HEK293 (cell line): ENCODE measurements around the gene PRPF40B.

Experiments
- ATF2 ChIP-seq: fragments of 450-650 bp; formaldehyde crosslinking; IDR thresholded peaks from 2 replicates; pipeline ENCODE4 v1.5.1; 2016; ENCODE audit warnings: missing biosample characterization, missing genetic modification characterization, low read depth
- CTCF ChIP-seq: fragments of 450-650 bp; formaldehyde crosslinking; IDR thresholded peaks from 2 replicates; pipeline ENCODE4 v1.5.1; 2016; ENCODE audit warnings: missing biosample characterization, missing genetic modification characterization
- IKZF3 ChIP-seq: fragments of 450-650 bp; IDR thresholded peaks from 2 replicates; pipeline ENCODE4 v1.5.0; 2018; ENCODE audit warnings: missing biosample characterization, mild to moderate bottlenecking, missing genetic modification characterization, moderate library complexity
- MYNN ChIP-seq: fragments of 450-650 bp; formaldehyde crosslinking; IDR thresholded peaks from 2 replicates; pipeline ENCODE4 v1.5.1; 2016; ENCODE audit warnings: missing biosample characterization, missing genetic modification characterization, borderline replicate concordance
- PATZ1 ChIP-seq: fragments of 450-650 bp; formaldehyde crosslinking; IDR thresholded peaks from 2 replicates; pipeline ENCODE4 v1.5.1; 2016; ENCODE audit warnings: missing biosample characterization, missing genetic modification characterization
- PRDM1 ChIP-seq: fragments of 450-650 bp; formaldehyde crosslinking; IDR thresholded peaks from 2 replicates; pipeline ENCODE4; 2016; ENCODE audit warnings: missing biosample characterization, missing genetic modification characterization
- SP2 ChIP-seq: fragments of 450-650 bp; formaldehyde crosslinking; IDR thresholded peaks from 2 replicates; pipeline ENCODE4 v1.5.1; 2016; ENCODE audit warnings: missing biosample characterization, missing genetic modification characterization
- SP7 ChIP-seq: fragments of 450-650 bp; formaldehyde crosslinking; IDR thresholded peaks from 2 replicates; pipeline ENCODE4 v1.5.1; 2016; ENCODE audit warnings: missing biosample characterization, missing genetic modification characterization
- ZBTB20 ChIP-seq: fragments of 450-650 bp; formaldehyde crosslinking; IDR thresholded peaks from 2 replicates; pipeline ENCODE4 v1.5.1; 2016; ENCODE audit warnings: missing biosample characterization, missing genetic modification characterization
- ZNF449 ChIP-seq: fragments of 450-650 bp; formaldehyde crosslinking; IDR thresholded peaks from 2 replicates; pipeline ENCODE4 v1.5.1; 2017; ENCODE audit warnings: missing biosample characterization, mild to moderate bottlenecking, missing genetic modification characterization, moderate library complexity
- ZNF544 ChIP-seq: fragments of 450-650 bp; formaldehyde crosslinking; IDR thresholded peaks from 2 replicates; pipeline ENCODE4 v1.5.0; 2017; ENCODE audit warnings: missing biosample characterization, missing genetic modification characterization
- ZNF558 ChIP-seq: fragments of 450-650 bp; formaldehyde crosslinking; IDR thresholded peaks from 2 replicates; pipeline ENCODE4 v1.5.1; 2016; ENCODE audit warnings: missing biosample characterization, missing genetic modification characterization
- ZNF571 ChIP-seq: fragments of 450-650 bp; formaldehyde crosslinking; IDR thresholded peaks from 2 replicates; pipeline ENCODE4 v1.5.0; 2017; ENCODE audit warnings: missing biosample characterization, missing genetic modification characterization
- ZSCAN5A ChIP-seq: fragments of 450-650 bp; formaldehyde crosslinking; IDR thresholded peaks from 2 replicates; pipeline ENCODE4 v1.5.1; 2016; ENCODE audit warnings: missing biosample characterization, missing genetic modification characterization

- no peak for TF ChIP-seq PRDM1 (tag by site-specific recombination)
- no peak for TF ChIP-seq ZNF571 (tag by site-specific recombination)
- no peak for TF ChIP-seq CTCF (tag by site-specific recombination)
- no peak for TF ChIP-seq ZNF558 (tag by site-specific recombination)
- no peak for TF ChIP-seq MYNN (tag by site-specific recombination)
- TF ChIP-seq ZNF544 (tag by site-specific recombination), result no peak
- no peak for TF ChIP-seq ATF2 (tag by site-specific recombination)
- TF ChIP-seq ZBTB20, result no peak
- TF ChIP-seq PATZ1 (tag by site-specific recombination), result no peak
- no peak for TF ChIP-seq SP7 (tag by site-specific recombination)
- TF ChIP-seq SP2 (tag by site-specific recombination), result no peak
- TF ChIP-seq IKZF3 (tag by site-specific recombination), result no peak
- TF ChIP-seq ZSCAN5A (tag by site-specific recombination), result no peak
- TF ChIP-seq ZNF449 (tag by site-specific recombination), result no peak
Measured at GRCh38 chr12:49669796-49670195, 46.4 kb downstream of the PRPF40B start.
